HG02852 (cell line): ENCODE measurements around the gene CSNK2A1.
"Not testable (repeated sequence)": the region's sequence is repeated elsewhere in the genome, so short reads cannot be mapped to it uniquely, and the experiment has no call there.

Source experiments
- ATAC-seq: cut with Tn5 transposase; IDR thresholded peaks from one replicate; pipeline ENCODE4 v1.9.1; 2021; ENCODE audit warnings: mild to moderate bottlenecking, moderate library complexity; ENCODE audit not compliant: unreplicated experiment

The CSNK2A1 gene

DNA sequence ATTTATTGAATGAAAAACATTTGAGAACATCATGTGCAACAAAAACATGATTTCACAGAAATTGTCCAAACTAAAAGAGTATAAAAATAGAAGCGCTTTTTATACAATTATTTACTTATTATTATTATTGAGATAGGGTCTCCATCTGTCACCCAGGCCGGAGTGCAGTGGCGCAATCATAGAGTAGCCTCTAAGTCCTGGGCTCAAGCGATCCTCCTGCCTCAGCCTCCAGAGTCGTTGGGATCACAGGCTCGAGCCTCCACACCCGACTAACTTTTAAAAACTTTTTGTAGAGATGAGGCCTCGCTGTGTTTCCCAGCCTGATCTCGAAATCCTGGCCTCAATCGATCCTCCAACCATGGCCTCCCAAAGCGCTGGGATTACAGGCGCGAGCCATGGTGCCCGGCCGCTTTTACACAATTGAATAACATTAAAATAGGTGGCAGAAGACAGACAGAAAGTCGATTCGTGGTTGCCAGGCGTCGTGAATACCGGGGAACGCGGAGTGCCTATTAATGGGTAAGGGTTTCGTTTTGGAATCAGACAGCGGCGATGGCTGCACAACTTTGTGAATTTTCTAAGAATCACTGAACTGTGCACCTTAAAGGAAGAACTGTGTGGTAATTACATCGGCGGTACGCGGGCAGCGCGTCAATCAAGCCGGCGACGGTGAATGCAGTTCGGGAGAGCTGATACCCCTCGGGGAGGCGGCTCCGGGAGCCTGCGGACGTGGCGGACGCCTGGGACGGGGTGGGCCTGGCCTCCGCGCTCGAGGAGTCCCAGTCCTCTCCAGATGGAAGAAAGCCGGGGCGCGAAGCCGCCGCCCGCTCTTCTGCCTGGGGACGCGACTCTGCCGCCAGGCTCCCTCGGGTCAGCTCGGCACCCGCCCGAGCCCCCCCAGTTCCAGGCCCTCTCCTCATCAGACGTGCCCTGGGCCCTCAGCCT lies 82.1 kb downstream of the CSNK2A1 start:
- ATAC-seq: peak; percentile 36

DNA sequence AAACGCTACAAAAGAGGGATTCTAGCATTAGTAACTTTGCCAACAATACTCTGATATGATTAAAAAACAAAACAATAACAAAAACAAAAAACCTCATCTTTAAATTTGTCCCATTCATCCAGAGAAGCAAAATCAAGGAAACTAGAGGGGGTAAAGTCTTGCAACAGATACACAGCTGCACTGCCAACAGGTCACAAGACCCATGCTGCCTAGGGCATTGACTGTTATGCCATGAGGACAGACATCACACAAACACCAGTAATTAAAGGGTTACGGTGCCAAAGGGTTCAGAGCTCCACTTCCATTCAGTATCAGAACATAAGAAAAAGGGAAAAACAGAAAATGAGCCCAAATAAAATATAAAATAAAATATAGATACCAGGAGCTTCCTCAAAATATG lies 82.9 kb downstream of the CSNK2A1 start:
- no peak for ATAC-seq

DNA sequence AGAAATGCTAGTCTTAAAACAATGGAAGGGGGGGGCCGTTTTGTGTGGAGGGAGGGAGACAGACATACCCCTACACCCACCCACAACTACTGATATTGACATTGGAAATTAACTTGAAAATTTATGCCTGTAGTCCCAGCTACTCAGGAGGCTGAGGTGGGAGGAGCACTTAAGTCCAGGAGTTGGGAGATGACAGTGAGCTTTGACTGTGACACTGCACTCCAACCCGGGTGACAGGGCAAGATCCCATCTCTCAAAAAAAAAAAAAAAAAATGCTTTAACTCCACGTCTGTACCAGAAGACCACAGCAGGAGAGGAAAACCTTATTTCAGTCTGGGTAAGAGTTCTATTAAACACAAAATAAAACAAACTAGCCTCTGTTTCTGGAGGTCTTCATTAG lies 83.4 kb downstream of the CSNK2A1 start:
- ATAC-seq: no peak

DNA sequence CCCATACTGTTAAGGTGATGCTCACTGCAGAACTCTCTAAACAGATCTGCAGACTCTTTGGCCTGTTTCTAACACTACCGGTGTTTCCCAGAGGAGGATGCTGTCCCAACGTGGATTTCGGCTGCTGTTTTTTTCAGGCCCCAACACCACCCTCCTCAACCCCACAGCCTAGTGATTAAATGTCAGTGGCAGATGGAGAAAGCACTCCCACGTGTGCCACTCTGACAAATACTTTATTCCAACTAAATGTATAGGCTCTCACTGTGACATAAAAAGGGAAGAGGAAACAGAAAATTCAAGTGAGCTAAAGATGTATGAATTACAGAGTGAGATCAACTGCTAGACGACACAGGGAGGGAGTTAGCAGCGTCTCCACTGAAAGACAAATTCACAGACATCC lies 84.8 kb downstream of the CSNK2A1 start:
- no peak for ATAC-seq

DNA sequence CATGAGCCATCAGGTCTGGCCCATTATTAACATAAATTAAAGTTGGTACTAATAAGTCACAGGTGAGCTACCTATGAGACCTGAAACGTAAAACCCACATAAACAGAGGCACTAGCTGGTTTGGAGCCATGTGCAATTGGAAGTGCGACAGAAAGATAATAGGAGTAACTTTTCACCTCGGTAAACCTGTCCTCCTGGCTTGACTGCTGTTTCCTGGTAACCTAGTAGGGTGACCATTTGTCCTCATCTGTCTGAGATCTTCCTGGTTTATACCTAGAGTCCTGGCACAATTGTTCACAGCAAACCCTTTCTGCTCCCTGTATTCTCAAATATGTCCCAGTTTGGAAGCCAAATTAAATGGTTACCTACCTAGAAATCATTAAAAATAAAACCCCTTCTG lies 88.6 kb downstream of the CSNK2A1 start:
- no peak for ATAC-seq

DNA sequence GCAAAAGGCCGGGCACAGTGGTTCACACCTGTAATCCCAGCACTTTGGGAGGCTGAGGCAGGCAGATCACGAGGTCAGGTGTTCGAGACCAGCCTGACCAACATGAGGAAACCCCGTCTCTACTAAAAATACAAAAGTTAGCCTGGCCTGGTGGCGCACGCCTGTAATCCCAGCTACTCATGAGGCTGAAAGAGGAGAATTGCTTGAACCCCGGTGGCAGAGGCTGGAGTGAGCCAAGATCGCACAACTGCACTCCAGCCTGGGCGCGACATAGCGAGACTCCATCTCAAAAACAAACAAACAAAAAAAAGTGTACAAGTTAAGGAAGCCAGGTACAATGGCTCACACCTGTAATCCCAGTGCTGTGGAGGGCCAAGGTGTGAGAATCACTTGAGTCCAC lies 91.6 kb downstream of the CSNK2A1 start:
- ATAC-seq: not testable (repeated sequence)

DNA sequence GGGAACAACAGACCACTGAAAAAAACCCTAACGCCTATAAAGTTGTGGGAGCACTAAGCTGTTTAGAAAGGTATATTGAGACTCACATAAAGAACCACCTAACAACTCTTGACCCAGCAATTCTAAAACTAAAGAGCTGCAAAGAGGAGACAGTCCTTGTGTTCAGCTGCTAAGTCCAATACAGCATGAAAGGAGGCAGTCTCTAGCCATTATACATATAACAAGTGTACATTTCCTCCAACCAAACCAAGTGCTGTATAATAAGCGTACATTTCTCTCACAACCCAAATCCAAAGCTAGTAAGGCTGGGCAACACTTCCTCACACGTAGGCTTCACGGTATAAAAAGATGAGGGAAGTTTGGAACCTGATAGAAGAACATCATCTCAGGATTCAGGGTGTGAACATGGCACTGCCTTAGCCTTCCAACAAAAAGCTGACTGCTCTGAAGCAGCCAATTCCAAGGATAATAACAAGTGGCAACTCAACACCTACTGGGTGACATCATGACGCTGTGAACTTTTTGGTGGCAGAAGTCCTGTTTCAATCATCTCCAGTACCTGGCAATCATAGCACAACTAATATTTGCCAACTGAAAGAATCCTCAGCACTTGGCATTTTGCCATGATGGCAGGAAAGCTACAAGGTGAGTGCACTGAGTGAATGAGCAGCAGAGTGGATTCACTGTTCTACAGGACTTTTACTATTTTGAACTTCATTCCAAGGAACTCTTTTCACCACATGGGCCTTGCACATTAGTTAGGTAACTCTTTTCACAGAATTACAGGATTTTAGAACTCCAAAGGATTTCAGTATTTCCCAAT lies 97.9 kb downstream of the CSNK2A1 start:
- no peak for ATAC-seq

DNA sequence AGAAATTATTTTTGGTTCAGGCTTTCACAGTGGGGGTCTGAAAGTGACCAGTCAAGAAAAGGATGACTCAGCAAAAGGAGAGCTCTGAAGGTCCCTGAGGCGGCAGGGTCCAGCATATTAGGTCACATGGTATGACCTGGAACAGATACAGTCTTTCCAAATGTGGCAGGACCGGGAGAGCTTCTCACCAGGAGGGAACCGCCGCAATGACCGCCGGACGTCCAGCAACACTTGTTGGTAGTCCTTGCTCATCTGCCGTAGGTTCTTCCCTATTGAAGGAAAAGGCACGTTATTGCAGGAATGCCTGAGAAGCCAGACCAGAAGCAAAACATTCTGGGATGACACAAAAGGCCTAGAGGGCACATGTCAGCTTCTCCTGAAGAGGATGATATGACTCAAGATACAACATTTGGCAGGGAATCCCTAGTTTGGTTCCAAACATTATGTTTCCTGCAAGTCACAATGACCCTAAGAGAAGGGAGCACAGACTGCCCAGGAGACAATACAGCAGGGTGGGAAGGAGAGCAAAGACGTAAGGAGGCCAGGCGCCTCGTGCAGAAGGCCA lies 98.6 kb downstream of the CSNK2A1 start:
- ATAC-seq: no peak

DNA sequence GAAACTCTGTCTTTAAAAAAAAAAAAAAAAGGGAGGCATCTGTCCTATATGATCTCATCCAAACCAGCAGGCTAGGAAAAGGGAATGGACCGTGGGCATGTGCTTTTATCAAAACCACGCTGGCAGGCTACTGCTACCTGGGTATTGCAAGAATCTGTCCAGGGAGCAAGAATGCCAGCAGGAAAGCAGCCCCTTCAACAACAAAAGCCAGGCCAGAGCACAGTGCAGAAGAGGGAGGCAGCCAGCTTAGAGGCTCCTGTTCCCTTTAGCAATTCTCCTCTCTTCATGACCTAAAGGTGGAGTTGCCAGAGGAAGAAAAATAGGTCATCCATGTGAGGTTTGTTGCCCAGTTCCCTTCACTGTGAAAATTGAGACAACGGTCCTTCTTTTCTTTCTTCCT lies 99.5 kb downstream of the CSNK2A1 start:
- no peak for ATAC-seq

DNA sequence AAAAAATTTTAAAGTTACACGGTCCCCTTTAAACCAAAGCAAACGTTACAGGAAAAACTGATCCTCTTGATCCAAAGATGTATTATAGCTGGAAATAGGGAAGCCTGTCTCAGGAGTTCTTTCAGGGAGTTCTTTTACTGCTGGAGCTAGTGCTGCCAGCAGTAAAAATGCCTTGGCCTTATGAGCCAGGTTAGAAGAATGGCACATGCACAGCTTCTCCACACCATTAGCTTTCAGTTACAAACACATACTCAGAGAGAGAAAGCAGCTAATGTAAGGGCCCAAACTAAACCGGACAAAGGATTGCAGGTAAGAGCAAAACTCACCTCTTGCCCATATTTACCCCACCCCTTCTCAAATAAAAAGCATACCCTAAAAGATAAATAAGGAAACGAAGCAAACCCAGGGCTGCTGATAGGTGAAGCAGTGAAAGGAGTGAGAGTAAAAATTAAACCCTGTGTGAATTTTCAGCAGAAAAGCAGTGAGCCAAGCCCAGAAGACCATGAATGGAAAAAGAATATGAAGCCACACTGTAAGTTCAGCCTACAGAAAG lies 100.3 kb downstream of the CSNK2A1 start:
- ATAC-seq: no peak

DNA sequence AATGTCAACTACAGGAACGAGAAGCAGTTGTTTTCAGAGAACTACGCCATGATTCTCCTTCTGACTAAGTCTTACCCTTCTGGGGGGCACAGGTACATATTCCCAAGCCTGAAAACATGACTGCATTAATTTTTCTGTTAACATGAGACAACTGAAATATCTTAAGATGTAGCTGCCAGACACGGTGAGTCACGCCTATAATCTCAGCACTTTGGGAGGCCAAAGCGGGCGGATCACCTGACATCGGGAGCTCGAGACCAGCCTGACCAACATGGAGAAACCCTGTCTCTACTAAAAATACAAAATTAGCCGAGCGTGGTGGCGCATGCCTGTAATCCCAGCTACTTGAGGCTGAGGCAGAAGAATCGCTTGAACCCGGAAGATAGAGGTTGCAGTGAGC lies 103.0 kb downstream of the CSNK2A1 start:
- ATAC-seq: no peak

DNA sequence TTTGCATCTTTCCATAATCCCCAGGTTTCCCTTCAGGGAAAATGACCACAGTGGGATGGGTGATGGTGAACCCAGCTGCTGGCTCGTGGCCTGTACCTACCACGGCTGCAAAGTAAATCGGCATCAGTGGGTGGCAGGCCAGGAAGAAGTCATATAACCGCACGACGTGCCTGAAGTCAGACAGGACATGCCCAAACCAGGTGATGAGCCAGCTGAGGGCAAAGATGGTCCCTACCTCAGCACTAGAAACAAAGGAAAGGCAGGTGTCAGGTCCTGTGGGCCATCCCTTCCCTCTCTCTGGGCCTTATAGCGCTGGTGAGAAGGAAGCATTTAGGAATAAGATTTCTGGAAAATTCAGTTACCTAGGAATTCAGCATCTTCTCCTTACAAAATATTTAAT lies 103.4 kb downstream of the CSNK2A1 start:
- ATAC-seq: no peak

DNA sequence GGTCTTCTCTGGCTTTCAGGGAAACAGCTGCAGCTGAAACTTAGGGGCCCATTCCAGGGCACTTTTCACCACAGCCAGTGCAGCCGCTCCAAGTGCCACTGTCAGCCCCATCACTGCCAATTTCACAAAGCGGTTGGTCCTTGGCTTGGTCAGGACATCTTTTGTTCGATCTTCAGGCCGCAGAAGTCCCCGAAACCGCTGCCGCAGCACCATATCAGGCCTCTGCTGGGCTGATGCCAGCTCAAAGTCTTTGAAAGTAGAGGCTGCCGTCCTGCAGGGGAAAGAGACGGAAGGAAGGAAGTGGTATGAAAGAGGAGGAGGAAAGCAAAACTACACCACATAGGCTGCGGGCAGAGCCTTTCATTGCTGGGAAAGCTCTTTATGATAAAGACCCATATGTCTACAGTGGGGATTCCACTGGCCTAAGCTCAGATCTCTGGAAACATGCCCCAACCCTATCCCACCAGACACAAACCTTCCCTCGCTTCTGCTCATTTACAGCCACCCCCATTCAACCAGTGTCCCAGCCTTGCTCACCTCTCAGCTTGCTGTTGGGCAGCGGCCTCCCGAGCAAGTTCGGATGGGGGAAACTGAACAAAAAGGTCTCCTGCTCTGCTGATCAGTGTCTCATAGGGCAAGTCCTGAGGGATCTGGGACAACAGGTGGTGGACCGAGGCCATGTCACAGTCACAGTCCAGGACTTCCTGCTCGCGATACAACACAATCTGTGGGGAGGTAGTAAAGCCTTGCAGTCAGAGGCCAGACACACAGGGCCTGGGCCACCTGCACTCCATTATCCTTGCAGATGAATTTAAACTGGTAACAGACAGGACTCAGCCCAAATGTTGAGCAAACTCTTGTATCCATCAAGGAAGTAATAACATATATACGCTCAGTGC lies 104.8 kb downstream of the CSNK2A1 start:
- ATAC-seq: no peak

DNA sequence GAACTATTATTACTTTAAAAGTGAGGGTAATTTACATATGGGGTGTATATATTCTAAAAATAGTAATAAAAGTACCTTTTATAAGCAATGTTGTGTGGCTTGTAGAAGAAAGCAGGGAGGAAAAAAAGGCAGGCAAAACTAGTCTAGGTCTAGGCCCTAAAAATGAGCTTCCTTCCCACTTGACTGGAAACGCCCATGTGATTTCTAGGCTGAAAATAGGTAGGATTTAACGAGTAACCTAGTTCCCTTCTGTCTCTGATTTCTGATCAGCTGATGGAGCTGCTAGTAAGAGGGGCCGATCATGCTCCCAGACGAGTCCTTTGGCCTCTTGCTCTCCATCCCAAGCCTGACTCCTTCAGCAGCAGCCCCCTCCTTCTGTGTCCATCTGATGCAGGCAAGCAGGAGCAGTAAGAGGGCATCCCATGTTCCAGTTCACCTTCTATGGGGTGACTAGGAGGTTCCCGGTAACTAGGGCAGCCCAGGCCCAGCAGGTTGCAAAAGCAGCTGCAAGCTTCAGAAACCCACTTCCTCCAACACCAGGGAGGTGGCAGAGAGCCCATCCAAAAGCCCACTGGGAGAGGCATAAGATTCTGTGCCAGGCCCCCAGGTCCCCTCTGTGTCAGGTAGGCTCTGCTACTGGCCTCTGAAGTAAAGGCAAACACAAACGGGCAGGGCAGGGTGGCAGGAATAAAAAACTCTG lies 105.7 kb downstream of the CSNK2A1 start:
- ATAC-seq: no peak

DNA sequence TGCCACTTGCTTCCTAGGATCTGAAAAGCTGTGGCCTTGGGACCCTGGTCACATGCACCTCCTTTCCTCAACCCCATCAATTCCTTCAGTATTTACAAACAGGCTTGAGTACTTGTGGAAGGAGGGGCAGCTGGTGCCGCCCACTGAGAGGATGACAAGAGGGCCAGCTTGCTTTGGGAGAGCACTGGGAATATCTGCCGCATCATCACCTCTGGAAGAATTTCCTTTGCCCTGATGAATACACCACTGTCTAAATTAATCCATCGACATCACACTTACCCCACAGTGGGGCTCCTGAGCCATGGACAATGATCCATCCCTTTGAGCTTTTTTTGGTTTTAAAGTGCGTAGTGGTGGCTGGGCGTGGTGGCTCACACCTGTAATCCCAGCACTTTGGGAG lies 107.1 kb downstream of the CSNK2A1 start:
- ATAC-seq: no peak

DNA sequence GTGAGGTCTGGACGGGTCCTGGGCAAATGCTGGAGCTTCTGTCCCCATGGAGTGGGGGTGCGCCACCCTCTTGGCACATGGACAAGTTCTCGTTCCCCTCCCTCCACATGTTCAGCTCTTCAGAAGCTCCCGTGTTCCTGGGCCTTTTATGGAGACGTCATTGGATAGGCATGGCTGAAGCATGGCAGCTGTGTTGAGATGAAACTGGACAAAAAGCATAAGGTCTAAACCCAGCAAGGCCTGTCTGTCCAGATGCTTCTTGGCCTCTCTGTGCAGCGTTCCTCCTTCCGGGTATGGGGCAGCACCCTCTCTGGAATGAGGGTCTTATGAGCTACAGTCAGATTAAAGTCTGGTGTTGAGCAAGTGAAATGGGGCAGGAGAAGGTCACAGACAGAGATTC lies 108.0 kb downstream of the CSNK2A1 start:
- no peak for ATAC-seq

DNA sequence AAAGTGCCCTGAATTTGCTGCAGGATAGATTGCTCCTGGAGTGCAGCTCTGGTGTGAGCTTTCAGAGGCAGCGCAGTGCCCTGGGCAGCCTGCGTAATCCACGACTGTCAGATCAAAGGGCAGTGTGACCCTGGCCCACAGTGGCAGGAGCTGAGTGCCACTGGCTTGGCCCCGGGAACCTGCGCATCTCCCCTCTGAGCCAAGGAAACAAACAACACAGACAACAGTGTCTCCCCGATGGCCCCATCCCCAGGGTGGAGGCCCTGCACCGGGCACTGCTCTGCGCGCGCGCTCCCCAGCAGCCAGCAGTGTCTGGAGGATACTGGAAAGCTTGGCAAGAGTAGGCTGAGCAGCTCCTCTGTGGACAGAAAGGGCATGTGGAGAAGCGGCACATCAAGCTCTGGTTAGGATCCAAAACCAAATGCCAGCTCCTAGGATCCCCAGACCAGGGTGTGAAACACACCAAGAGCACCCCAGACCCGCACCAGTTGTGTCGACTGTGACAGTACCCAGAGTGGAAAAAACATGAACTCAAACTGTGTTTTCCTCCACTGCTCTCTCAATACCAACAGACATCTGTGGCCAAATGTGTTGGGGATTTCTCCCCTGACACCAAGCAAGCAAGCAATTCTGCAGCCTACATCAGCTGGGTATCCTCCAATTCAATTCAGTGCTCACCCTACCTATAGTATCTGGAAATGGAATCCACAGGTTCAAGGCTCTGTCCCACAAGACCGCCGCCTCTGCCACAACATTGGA lies 108.8 kb downstream of the CSNK2A1 start:
- no peak for ATAC-seq

DNA sequence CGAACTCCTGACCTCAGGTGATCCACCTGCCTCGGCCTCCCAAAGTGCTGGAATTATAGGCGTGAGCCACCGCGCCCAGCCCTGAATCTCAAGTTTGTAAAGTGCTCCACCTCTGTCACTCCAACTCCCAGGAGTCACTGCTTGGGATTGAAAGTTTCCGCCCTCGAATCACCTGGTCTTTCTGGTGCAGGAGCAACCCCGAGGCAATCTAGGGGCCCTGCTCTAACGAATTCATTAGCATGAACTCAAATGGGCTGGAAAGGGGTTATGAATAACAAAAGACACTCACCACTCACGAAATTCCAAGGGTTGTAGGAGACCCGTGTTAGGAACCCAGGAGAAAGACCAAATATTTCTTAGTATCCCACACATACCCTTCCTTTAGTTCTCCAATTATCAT lies 109.4 kb downstream of the CSNK2A1 start:
- no peak for ATAC-seq
